HS-27A (cell line): ENCODE measurements around the gene MAGEA10.
"Not testable (repeated sequence)": the region's sequence is repeated elsewhere in the genome, so short reads cannot be mapped to it uniquely, and the experiment has no call there.

ENCODE experiments used
- DNase-seq: peaks from one replicate; pipeline ENCODE4 v3.0.0-alpha.2; 2012; ENCODE audit warnings: low read depth, missing footprints

The MAGEA10 gene

GRCh38 chrX:152138388-152138784 lies at the start of gene MAGEA10:
TSS of gene MAGEA10 (minus strand) at chrX:152138577. CDS start at chrX:152135620, 2,957 bp downstream.
- DNase-seq = no peak

DNA sequence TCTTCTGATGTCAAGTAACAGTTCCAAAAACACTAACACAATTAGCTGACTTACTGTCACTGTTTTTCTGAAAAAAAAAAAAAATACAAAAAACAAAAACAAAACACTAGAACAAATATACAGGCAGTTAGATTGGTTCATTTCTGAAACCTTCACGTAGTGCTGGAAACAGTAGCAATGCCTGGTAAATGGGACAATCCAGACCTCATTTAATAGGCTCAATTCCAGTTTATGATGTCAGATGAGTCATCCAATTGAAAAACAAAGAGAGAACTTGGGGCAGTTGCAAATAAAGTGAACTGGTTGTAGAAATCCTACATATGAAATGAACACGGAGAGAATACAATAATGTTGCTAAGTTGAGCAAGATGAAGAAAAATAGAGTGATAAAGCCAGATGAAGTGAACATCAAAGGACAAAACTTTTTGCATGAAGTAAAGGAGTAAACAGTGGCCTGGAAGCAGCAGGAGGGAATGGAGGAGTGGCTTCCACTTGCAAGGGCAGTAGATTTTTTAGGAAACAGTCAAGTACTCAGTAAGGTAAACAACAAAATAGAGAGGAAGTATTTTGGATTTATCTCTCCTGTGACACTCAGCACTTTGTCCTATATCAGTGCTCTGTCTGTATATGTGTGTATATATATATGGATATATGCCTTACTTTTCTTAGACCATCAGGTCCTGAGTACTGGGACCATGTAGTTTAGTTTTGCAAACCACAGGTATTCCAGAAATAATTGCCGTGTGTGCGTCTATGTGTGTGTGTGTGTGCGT lies 39.3 kb upstream of the MAGEA10 start:
- no peak for DNase-seq

GRCh38 chrX:152177052-152177451 lies 38.7 kb upstream of the MAGEA10 start:
- no peak for DNase-seq

GRCh38 chrX:152175892-152176291 lies 37.5 kb upstream of the MAGEA10 start:
- not testable (repeated sequence) for DNase-seq

DNA sequence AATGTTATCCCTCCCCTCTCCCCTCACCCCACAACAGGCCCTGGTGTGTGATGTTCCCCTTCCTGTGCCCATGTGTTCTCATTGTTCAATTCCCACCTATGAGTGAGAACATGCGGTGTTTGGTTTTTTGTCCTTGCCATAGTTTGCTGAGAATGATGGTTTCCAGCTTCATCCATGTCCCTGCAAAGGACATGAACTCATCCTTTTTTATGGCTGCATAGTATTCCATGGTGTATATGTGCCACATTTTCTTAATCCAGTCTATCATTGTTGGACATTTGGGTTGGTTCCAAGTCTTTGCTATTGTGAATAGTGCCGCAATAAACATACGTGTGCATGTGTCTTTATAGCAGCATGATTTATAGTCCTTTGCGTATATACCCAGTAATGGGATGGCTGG lies 35.5 kb upstream of the MAGEA10 start:
- not testable (repeated sequence) for DNase-seq

- DNase-seq = no peak
These were observed 32.2 kb upstream of the MAGEA10 start for GRCh38 chrX:152170621-152171020.

- DNase-seq = no peak
These were observed 26.8 kb upstream of the MAGEA10 start for GRCh38 chrX:152165033-152165743.

GRCh38 chrX:152157042-152157441 lies 18.7 kb upstream of the MAGEA10 start:
- DNase-seq = no peak

DNA sequence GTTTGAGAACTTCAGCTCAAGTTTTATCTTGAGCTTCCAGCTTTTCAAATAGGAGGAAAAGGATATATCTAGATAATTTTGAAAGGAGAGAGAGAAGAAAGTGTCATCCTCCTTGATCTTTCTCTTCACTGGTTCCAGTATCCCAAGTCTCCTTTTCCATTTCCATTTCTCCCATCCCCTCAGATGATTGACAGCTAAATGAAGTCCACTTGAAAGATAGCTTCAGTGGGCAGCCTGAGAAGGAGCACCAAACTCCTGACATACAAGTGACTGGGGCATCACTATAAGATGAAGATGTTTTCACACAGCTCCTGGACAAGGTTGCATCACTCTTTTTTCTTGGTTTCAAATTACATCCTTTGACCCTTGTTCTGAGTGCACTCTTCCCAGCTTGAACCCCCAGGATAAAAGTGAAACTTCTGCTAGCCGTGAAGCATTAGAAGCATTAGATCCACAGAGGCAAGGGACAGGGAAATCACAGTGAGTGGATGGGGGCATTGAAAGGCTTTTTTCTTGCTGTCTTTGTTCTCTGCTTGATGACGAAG lies 17.5 kb upstream of the MAGEA10 start:
- DNase-seq = no peak

DNA sequence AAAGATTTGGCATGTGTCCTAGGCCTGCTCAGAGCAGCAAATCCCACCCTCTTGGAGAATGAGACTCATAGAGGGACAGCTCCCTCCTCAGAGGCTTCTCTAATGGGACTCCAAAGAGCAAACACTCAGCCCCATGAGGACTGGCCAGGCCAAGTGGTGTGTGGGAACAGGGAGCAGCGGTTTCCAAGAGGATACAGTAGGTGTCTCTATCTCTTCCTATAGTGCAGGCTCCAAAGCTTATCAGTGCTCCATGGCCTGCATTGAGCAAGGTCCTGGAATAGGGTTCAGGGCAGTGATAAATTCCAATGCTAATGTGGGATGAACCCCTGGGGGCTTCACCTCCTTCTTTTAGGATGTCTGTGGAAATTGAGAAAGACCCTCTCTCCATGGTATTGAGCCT lies 15.7 kb upstream of the MAGEA10 start:
- no peak for DNase-seq

- no peak for DNase-seq
These were observed 12.9 kb upstream of the MAGEA10 start for GRCh38 chrX:152151256-152151655.

- no peak for DNase-seq
These were observed 11.3 kb upstream of the MAGEA10 start for GRCh38 chrX:152149648-152150047.

DNA sequence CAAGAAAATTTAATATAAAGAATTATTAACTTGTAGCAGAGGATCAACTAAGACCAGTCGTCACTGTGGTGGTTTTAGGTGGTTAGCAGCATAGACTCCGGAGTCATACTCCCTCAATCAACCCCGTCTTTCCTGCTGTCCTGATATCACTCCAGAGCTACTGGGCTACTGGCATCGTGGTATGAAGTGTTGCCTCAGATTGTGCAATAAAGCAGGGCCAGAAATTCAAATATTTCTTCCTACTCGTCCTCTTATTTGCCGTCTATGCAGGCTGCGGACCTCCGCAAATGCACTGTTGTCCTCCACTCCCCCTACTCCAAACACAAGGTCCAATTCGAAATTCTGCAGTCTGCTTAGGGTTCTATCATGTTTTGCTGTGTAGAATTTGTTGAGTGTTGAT lies 1.2 kb upstream of the MAGEA10 start:
- DNase-seq = no peak

GRCh38 chrX:152137771-152138387 lies 498 bp downstream of the MAGEA10 start:
- no peak for DNase-seq

DNA sequence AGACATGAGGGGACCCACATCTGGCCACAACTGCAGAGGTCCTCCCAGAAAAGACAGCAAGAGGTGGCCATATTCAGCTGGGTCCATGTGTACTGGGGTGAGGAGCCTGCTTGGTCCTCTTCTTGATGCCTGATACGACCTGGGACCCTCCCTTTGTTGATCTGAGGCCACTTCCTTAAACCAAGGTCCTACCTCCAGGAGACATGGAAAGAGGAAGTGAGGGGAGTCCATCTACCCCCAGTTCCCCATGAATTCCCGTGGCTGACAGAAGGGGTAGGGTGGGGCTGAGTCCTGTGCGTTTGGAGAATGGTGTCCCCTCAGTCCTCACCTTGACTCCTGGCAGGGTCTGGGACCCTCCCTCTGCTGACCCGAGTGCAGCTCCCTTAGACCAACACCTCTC lies 2.1 kb downstream of the MAGEA10 start:
- no peak for DNase-seq

GRCh38 chrX:152131525-152131924 lies 6.9 kb downstream of the MAGEA10 start:
- no peak for DNase-seq

DNA sequence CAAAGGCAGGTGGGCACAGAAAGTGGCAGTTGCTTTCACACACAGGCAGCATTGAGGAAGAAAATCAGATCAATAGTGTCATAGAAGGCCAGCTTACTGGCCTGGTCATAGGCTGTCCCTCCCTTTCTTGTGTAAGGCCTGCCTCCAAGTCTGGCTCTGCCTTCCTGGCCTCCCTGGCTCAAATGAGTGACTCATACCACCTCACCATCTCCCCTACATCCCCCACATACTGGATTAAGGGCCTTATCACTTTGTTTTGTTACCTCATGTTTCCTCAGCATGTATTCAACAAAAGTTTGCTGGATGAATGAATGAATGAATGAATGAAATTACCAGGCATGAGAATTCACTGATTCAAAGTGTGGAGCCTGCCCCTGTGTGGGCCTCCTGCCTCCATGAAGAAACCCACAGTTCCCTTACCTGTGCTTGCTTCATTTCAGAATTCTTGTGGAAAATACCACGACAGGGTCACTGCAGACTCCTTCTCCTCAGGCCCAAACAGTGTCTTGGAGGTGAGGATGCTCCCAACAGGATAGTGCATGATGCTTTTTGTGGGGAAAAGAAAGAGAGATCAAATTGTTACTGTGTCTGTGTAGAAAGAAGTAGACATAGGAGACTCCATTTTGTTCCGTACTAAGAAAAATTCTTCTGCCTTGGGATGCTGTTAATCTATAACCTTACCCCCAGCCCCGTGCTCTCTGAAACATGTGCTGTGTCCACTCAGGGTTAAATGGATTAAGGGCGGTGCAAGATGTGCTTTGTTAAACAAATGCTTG lies 9.1 kb downstream of the MAGEA10 start:
- not testable (repeated sequence) for DNase-seq

DNA sequence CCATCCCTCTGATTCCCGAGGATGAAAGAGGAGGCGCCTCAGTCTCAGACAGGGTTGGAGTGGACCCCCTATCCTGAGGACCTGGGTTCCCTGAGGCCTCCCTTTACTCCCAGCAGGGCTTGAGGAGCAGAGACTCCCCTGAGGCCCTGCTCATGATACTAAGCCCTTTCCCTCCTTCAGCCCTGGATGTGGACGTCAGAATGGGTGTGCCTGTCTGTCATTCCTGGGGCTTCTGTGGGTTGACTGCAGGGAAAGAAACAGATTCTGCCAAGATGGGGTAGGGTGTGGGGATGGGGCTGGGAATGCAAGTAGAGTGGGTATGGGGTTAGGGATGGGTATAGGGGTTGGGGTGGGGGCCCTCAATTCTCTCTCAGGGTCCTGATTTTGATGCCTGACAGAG lies 21.1 kb downstream of the MAGEA10 start:
- no peak for DNase-seq

DNA sequence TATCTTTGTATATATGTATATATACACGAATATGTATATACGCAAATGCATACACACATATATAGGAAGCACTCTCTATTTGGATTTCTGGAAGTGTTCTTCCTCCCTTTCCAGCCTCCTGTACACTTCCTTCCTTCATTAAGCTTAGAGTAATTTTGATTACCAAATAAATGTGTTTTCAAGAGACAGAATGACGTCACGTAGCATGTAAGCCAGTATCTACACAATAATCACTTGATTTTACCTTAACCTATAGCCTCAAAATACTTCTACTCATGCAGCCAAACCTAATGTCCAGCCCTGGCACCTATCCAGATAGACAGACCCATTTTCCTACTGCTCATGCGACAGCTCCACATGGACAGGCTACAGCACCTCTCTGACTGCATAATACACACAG lies 29.9 kb downstream of the MAGEA10 start:
- DNase-seq = no peak

- DNase-seq = no peak
These were observed 34.5 kb downstream of the MAGEA10 start for GRCh38 chrX:152103866-152104265.

DNA sequence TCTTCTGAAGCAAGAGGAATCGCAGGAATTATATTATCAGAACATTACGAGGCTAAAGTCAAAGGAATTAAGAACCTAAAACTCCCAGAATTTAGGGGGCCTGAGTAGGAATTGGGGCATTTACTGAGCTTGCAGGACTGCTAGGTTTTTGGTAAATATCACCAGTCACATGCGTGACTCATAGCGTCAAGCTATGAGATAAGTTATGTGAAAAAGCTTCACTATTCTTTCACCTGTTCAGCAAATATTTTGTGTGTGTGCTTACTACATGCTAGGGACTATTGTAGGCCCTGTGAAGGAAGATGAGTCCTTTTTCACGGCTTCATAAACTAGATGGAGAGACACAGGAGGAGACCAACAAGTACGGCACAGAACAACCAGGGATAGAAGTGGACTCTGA lies 52.2 kb downstream of the MAGEA10 start:
- DNase-seq = no peak
